Ovary (tissue), 3 donors: Measurements from ENCODE around the gene EFCAB10.

Source experiments
- EP300 ChIP-seq: sonication (generic); formaldehyde crosslinking; IDR thresholded peaks from one replicate; pipeline ENCODE4 v1.6.1; 2017; ENCODE audit warnings: antibody characterized with exemption
- POLR2A ChIP-seq: fragments of 450-650 bp; IDR thresholded peaks from one replicate; pipeline ENCODE4 v1.6.1; 2017; ENCODE audit warnings: antibody characterized with exemption, mild to moderate bottlenecking, moderate library complexity
- TF ChIP-seq, protein P1 (sequence below), 3 donors: fragments of 450-650 bp in 2 of 3; fragments of 200-600 bp in 1 of 3; IDR thresholded peaks; one replicate each; pipeline versions ENCODE4 v1.5.1 to v1.8.0; 2016 to 2022; ENCODE audit warnings: antibody characterized with exemption in 3 of 3, mild to moderate bottlenecking in 1 of 3
- donor health status: DM: no; HTN: no; CAD: no.

DNA sequence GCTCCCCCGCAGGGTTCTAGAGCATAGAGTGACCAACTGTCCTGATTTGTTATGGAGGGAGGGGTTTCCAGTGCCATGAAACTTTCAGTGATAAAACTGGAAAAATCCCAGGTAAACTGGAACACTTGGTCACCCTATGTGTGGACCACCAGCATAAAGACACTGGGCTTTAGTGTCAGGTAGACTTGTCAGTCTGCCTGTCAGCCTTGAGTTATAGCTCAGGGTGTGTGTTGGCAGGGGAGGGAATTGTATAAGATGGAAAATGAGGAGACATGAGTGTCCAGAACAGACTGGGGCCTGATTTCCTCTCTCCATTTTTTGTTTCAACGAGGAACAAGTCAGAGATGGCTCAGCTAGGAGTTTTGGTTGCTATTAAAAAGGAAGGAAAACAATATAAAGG, 10.2 kb upstream of the EFCAB10 start:
- TF ChIP-seq POLR2A (no peak), EP300 (no peak)
- TF ChIP-seq, protein P1, sequence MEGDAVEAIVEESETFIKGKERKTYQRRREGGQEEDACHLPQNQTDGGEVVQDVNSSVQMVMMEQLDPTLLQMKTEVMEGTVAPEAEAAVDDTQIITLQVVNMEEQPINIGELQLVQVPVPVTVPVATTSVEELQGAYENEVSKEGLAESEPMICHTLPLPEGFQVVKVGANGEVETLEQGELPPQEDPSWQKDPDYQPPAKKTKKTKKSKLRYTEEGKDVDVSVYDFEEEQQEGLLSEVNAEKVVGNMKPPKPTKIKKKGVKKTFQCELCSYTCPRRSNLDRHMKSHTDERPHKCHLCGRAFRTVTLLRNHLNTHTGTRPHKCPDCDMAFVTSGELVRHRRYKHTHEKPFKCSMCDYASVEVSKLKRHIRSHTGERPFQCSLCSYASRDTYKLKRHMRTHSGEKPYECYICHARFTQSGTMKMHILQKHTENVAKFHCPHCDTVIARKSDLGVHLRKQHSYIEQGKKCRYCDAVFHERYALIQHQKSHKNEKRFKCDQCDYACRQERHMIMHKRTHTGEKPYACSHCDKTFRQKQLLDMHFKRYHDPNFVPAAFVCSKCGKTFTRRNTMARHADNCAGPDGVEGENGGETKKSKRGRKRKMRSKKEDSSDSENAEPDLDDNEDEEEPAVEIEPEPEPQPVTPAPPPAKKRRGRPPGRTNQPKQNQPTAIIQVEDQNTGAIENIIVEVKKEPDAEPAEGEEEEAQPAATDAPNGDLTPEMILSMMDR (IDR thresholded peaks at IDR 0.05) = no peak
